Measurements from ENCODE around the gene PDZRN3. TPM values are rescaled to one million over a fixed set of nuclear protein-coding genes. Genes with fewer than 3 reads are reported as not detected.

Gene PDZRN3
- total and polyA plus RNA-seq, 2 of the 13 experiments (the other 11 are each of a cell fraction or from before 2014, with no cell fraction given) = not detected

DNA sequence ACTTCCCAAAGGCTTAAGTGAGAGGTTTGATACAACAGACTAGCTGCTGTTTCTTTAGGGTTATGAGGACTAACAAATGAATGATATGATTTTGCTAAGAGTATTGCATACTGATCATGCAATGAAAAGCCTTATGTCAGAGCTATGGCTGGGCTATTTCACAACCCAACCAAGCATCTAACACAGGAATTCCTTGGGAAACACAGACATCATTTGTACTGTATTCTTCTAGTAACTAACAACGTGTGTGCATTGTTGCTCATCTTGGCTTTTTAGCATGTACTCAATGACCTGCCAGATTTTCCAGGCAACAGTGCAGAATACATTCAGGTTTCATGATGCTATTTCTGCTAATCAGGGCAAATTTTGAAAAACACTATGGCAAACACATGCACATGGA, 19.3 kb downstream of the PDZRN3 start:
- no peak for FAIRE-seq
- CTCF ChIA-PET (ENCODE audit: low intra/inter-chr PET ratio, low total read pairs) = no interaction called here
- H3K4me3 ChIP-seq (replicated peaks in 1 of 3; ENCODE audit: insufficient read depth in 1 of 3, low read depth in 2 of 3, low read length in 3 of 3) = no peak overlapping the region
- no peaks in the 10 kb centered on the region for H3K79me2 ChIP-seq (ENCODE audit: insufficient read depth, low read length)
- H3K9ac ChIP-seq (ENCODE audit: insufficient read depth, low read depth, low read length) = no peak overlapping the region
- BruUV-seq (replicated peaks) = no TSS peak
- H3K27ac ChIP-seq (ENCODE audit: extremely low read length, insufficient read depth, low read length) = no peak overlapping the region
- TF ChIP-seq MAF1 (CRISPR knock-in tag; IDR thresholded peaks at IDR 0.05; ENCODE audit: borderline replicate concordance) = no peak
- TF ChIP-seq RARA (CRISPR knock-in tag; IDR thresholded peaks at IDR 0.05) = no peak
- TF ChIP-seq ZNF773 (CRISPR knock-in tag; IDR thresholded peaks at IDR 0.05; ENCODE audit: borderline replicate concordance) = no peak
- TF ChIP-seq SP5 (CRISPR knock-in tag; IDR thresholded peaks at IDR 0.05; ENCODE audit: borderline replicate concordance, low read depth) = no peak
- no peak for TF ChIP-seq PRDM10 (CRISPR knock-in tag; IDR thresholded peaks at IDR 0.05; ENCODE audit: low read depth)
- no peak for TF ChIP-seq ZNF207 (IDR thresholded peaks at IDR 0.05; ENCODE audit: borderline replicate concordance)
- no peak for TF ChIP-seq ZBTB46 (CRISPR knock-in tag; IDR thresholded peaks at IDR 0.05; ENCODE audit: borderline replicate concordance)
- TF ChIP-seq HINFP (CRISPR knock-in tag; IDR thresholded peaks at IDR 0.05; ENCODE audit: low read depth) = no peak
- no peak for TF ChIP-seq ZMAT3 (CRISPR knock-in tag; conservative IDR thresholded peaks at IDR 0.05)
- TF ChIP-seq ZNF724P (CRISPR knock-in tag; IDR thresholded peaks at IDR 0.05; ENCODE audit: borderline replicate concordance) = no peak
- no peak for TF ChIP-seq IRF9 (CRISPR knock-in tag; IDR thresholded peaks at IDR 0.05; ENCODE audit: borderline replicate concordance)
- no peak for TF ChIP-seq FOXK2 (IDR thresholded peaks at IDR 0.05)
- intact Hi-C loops (cut with micrococcal nuclease; ENCODE audit: unreplicated experiment) = no loop called here
- POLR2A ChIA-PET = no interaction called here
- H3K4me1 ChIP-seq (ENCODE audit: insufficient read depth, low read length) = peaks cover 9% of the 10 kb centered on the region
- H3K36me3 ChIP-seq (replicated peaks in 1 of 2; ENCODE audit: control insufficient read depth in 1 of 2, insufficient read depth in 2 of 2, low read length in 2 of 2) = no peaks in the 10 kb centered on the region
- no peak overlapping the region for H2AFZ ChIP-seq (ENCODE audit: low read length)
- H3K27me3 ChIP-seq (ENCODE audit: control insufficient read depth in 1 of 2, insufficient read depth in 2 of 2, low read length in 2 of 2) = no peaks in the 10 kb centered on the region
- no peaks in the 10 kb centered on the region for H3K9me3 ChIP-seq (ENCODE audit: low read length)
- DNase-seq (ENCODE audit: low spot score) = no peak
- in situ Hi-C loops (cut with HindIII; ENCODE audit: extremely low pct_ligation_motif_present, low pct_unique_long_range_greater_than_20kb) = no loop called here
- no peak overlapping the region for H3K4me2 ChIP-seq (ENCODE audit: low read depth, low read length)
- H4K20me1 ChIP-seq (ENCODE audit: insufficient read depth, low read length) = no peaks in the 10 kb centered on the region
- 8% methylated on average over 1 of the region's 1 CpG for WGBS (ENCODE audit: low lambda C conversion rate)
- no peak for ATAC-seq

Data from HepG2 (cell line).